ENCODE results near the gene YPEL2. TPM values are rescaled to one million over a fixed set of nuclear protein-coding genes. Genes with fewer than 3 reads are reported as not detected.

The YPEL2 gene
- total RNA-seq, 1 experiment from 2014 or later: 0.98 TPM

- H4K8ac ChIP-seq (replicated peaks; ENCODE audit: insufficient read length, low read depth, low read length): no peak overlapping the region
- H4K20me1 ChIP-seq (ENCODE audit: control insufficient read depth, insufficient read depth, insufficient read length): no peaks in the 10 kb centered on the region
- no peaks in the 10 kb centered on the region for H3K9me3 ChIP-seq (ENCODE audit: control insufficient read depth, low read depth, low read length)
- no peak overlapping the region for H2BK15ac ChIP-seq (ENCODE audit: low read depth, low read length)
- H3K27me3 Mint-ChIP-seq (ENCODE audit: low read depth): peaks cover 10% of the 10 kb centered on the region
- no peak for TF ChIP-seq CTCF (conservative IDR thresholded peaks at IDR 0.05)
- H2AFZ ChIP-seq (ENCODE audit: low read length): no peak overlapping the region
- H3K23me2 ChIP-seq (ENCODE audit: insufficient read length, low read depth, low read length, poor library complexity, severe bottlenecking): no peaks in the 10 kb centered on the region
- peaks cover 3 to 8% of the 10 kb centered on the region in 2 experiments for H3K9me3 Mint-ChIP-seq
- H2BK5ac ChIP-seq (ENCODE audit: insufficient read length, low read length): no peak overlapping the region
- H3K27ac Mint-ChIP-seq: no peak overlapping the region
- H3K4me3 Mint-ChIP-seq: no peak overlapping the region
- H3K27me3 ChIP-seq (ENCODE audit: insufficient read depth, low read length): no peaks in the 10 kb centered on the region
- H3K4me1 ChIP-seq (ENCODE audit: insufficient read depth, low read length): no peaks in the 10 kb centered on the region
- H2BK12ac ChIP-seq (ENCODE audit: insufficient read length, low read depth, low read length): no peak overlapping the region
- no peak overlapping the region for H2AK5ac ChIP-seq (ENCODE audit: insufficient read length, low read length)
- no peak overlapping the region for H3K23ac ChIP-seq (ENCODE audit: insufficient read length, low read depth, low read length)
- no peak overlapping the region for H3K14ac ChIP-seq (ENCODE audit: insufficient read depth, low read length)
- H3K4me1 Mint-ChIP-seq: no peaks in the 10 kb centered on the region; a peak in 1 of 4 replicates
- H4K91ac ChIP-seq (ENCODE audit: insufficient read length, low read depth, low read length): no peak overlapping the region
- H2BK20ac ChIP-seq (ENCODE audit: low read depth, low read length, poor library complexity, severe bottlenecking): no peak overlapping the region
- H3K56ac ChIP-seq (ENCODE audit: insufficient read length, low read depth, low read length): no peak overlapping the region
- H4K5ac ChIP-seq (ENCODE audit: insufficient read length, low read depth, low read length): no peak overlapping the region
- H3K79me2 ChIP-seq (ENCODE audit: insufficient read depth, low read length): no peaks in the 10 kb centered on the region
- H3K4ac ChIP-seq (ENCODE audit: low read depth, low read length): no peak overlapping the region
- no peak overlapping the region for H3K27ac ChIP-seq (ENCODE audit: insufficient read length, low read depth, low read length)
- H3K9ac ChIP-seq (ENCODE audit: extremely low read depth, insufficient read length, low read length): no peak overlapping the region
- DNase-seq: no peak
- WGBS (ENCODE audit: extremely low coverage, insufficient read length, low lambda C conversion rate): no CpG with 5 or more reads among the region's 5 CpGs
- H3K79me1 ChIP-seq (ENCODE audit: insufficient read depth, low read depth, low read length, poor library complexity, severe bottlenecking): no peaks in the 10 kb centered on the region
- no peak overlapping the region for H3T11ph ChIP-seq (ENCODE audit: low read length)
- H3K18ac ChIP-seq (ENCODE audit: insufficient read length, low read depth, low read length): no peak overlapping the region
- H3K36me3 Mint-ChIP-seq (ENCODE audit: insufficient read depth in 1 of 3, low read depth in 3 of 3): no peaks in the 10 kb centered on the region
- no peak overlapping the region for H3K4me2 ChIP-seq (ENCODE audit: insufficient read depth, insufficient read length, low read length)
- no peak overlapping the region for H2BK120ac ChIP-seq (ENCODE audit: low read depth, low read length, poor library complexity, severe bottlenecking)
Observed at GRCh38 chr17:59415397-59415796, 83.9 kb downstream of the YPEL2 start.
